ENCODE results near the gene TMEM215. TPM values are rescaled to one million over a fixed set of nuclear protein-coding genes. Genes with fewer than 3 reads are reported as not detected.

The TMEM215 gene
- polyA plus RNA-seq, 1 donor from 2014 or later, result not detected

- no peak overlapping the region for H3K4me2 ChIP-seq (ENCODE audit: low read length)
- no peaks in the 10 kb centered on the region for H3K36me3 ChIP-seq (ENCODE audit: insufficient read depth, low read length)
- H3K27ac ChIP-seq (ENCODE audit: low read length), result no peak overlapping the region
- no peaks in the 10 kb centered on the region for H3K27me3 ChIP-seq (ENCODE audit: insufficient read depth, low read depth, low read length)
- no peak overlapping the region for H3K4me3 ChIP-seq (ENCODE audit: low read length)
- no peaks in the 10 kb centered on the region for H3K9me2 ChIP-seq (ENCODE audit: insufficient read depth, low read length)
- H3F3A ChIP-seq (ENCODE audit: insufficient read depth, low read length, poor library complexity, severe bottlenecking), result no peaks in the 10 kb centered on the region
- H3K79me2 ChIP-seq (replicated peaks; ENCODE audit: insufficient read depth, low read length), result no peaks in the 10 kb centered on the region
- no peaks in the 10 kb centered on the region for H4K20me1 ChIP-seq (ENCODE audit: insufficient read depth)
- H3K9ac ChIP-seq (ENCODE audit: low read length), result no peak overlapping the region
- no peak overlapping the region for H2AFZ ChIP-seq (ENCODE audit: low read depth, low read length)
- TF ChIP-seq EP300 (conservative IDR thresholded peaks at IDR 0.05; ENCODE audit: poor library complexity, severe bottlenecking) (no peak), REST (IDR thresholded peaks at IDR 0.05; ENCODE audit: borderline replicate concordance) (no peak), MXI1 (conservative IDR thresholded peaks at IDR 0.05; ENCODE audit: poor library complexity, severe bottlenecking) (no peak), SMC3 (conservative IDR thresholded peaks at IDR 0.05; ENCODE audit: poor library complexity) (no peak), CTCF (IDR thresholded peaks at IDR 0.05; ENCODE audit: poor library complexity, severe bottlenecking) (no peak), RAD21 (conservative IDR thresholded peaks at IDR 0.05) (no peak), EZH2 (IDR thresholded peaks at IDR 0.05; ENCODE audit: borderline replicate concordance, insufficient read depth, low read length, poor library complexity, severe bottlenecking) (no peak), TAF1 (IDR thresholded peaks at IDR 0.05; ENCODE audit: low read depth) (no peak), POLR2AphosphoS5 (IDR thresholded peaks at IDR 0.05) (no peak)
- no peaks in the 10 kb centered on the region for H3K9me3 ChIP-seq (ENCODE audit: low read length)
Measured at GRCh38 chr9:32737378-32737777, 46.0 kb upstream of the TMEM215 start.

- H3F3A ChIP-seq (ENCODE audit: insufficient read depth, low read length, poor library complexity, severe bottlenecking), result no peaks in the 10 kb centered on the region
- no peak overlapping the region for H3K4me3 ChIP-seq (ENCODE audit: low read length)
- H4K20me1 ChIP-seq (ENCODE audit: insufficient read depth), result no peaks in the 10 kb centered on the region
- no peaks in the 10 kb centered on the region for H3K9me2 ChIP-seq (ENCODE audit: insufficient read depth, low read length)
- H3K9ac ChIP-seq (ENCODE audit: low read length), result no peak overlapping the region
- H2AFZ ChIP-seq (ENCODE audit: low read depth, low read length), result no peak overlapping the region
- no peaks in the 10 kb centered on the region for H3K27me3 ChIP-seq (ENCODE audit: insufficient read depth, low read depth, low read length)
- H3K79me2 ChIP-seq (replicated peaks; ENCODE audit: insufficient read depth, low read length), result no peaks in the 10 kb centered on the region
- H3K9me3 ChIP-seq (ENCODE audit: low read length), result no peaks in the 10 kb centered on the region
- H3K27ac ChIP-seq (ENCODE audit: low read length), result no peak overlapping the region
- no peak for TF ChIP-seq REST (IDR thresholded peaks at IDR 0.05; ENCODE audit: borderline replicate concordance)
- TF ChIP-seq POLR2AphosphoS5 (IDR thresholded peaks at IDR 0.05), result no peak
- no peak for TF ChIP-seq EP300 (conservative IDR thresholded peaks at IDR 0.05; ENCODE audit: poor library complexity, severe bottlenecking)
- TF ChIP-seq RAD21 (conservative IDR thresholded peaks at IDR 0.05), result no peak
- TF ChIP-seq CTCF (IDR thresholded peaks at IDR 0.05; ENCODE audit: poor library complexity, severe bottlenecking), result no peak
- no peak for TF ChIP-seq TAF1 (IDR thresholded peaks at IDR 0.05; ENCODE audit: low read depth)
- TF ChIP-seq EZH2 (IDR thresholded peaks at IDR 0.05; ENCODE audit: borderline replicate concordance, insufficient read depth, low read length, poor library complexity, severe bottlenecking), result no peak
- TF ChIP-seq MXI1 (conservative IDR thresholded peaks at IDR 0.05; ENCODE audit: poor library complexity, severe bottlenecking), result no peak
- TF ChIP-seq SMC3 (conservative IDR thresholded peaks at IDR 0.05; ENCODE audit: poor library complexity), result no peak
- no peak overlapping the region for H3K4me2 ChIP-seq (ENCODE audit: low read length)
- H3K36me3 ChIP-seq (ENCODE audit: insufficient read depth, low read length), result no peaks in the 10 kb centered on the region
Measured at GRCh38 chr9:32738501-32739172, 44.7 kb upstream of the TMEM215 start.
